HEK293 (cell line): ENCODE results near the gene RBM19.

Experiments used
- CTCF ChIA-PET: fragments of 350-600 bp; formaldehyde crosslinking; extraction: SDS; loops from one replicate; lab custom pipeline; 2021; ENCODE audit warnings: antibody characterized with exemption; lab: Yijun Ruan, JAX
- POLR2A ChIA-PET: fragments of 300-600 bp; formaldehyde crosslinking; extraction: SDS; loops from one replicate; lab custom pipeline; 2020; ENCODE audit warnings: antibody characterized with exemption, inconsistent platforms; lab: Yijun Ruan, JAX
- H3K27ac ChIP-seq: fragments of 200-500 bp; sonication (Bioruptor generic); 2 replicates; pipeline ENCODE4 v1.5.1; 2014; ENCODE audit warnings: low read depth, low read length, control low read depth, inconsistent platforms; ENCODE audit errors: extremely low read depth
- H3K36me3 ChIP-seq, 2 experiments: fragments of 200-500 bp in 1 of 2; sonication (Bioruptor generic) in 1 of 2; 1 replicate in 1 of 2; 2 replicates in 1 of 2; pipeline ENCODE4 v1.5.1; 2014 to 2017; ENCODE audit warnings: inconsistent platforms in 2 of 2, low read length in 2 of 2; ENCODE audit not compliant: control insufficient read depth in 2 of 2, insufficient read depth in 1 of 2
- H3K4me1 ChIP-seq: fragments of 200-500 bp; sonication (Bioruptor generic); 2 replicates; pipeline ENCODE4 v1.5.1; 2014; ENCODE audit warnings: mild to moderate bottlenecking, low read length, inconsistent platforms; ENCODE audit not compliant: control insufficient read depth, insufficient read depth
- H3K4me3 ChIP-seq: 2 replicates; pipeline ENCODE4 v1.5.1; 2011; ENCODE audit warnings: low read depth, mild to moderate bottlenecking, control low read depth, low read length, moderate library complexity
- H3K9me3 ChIP-seq: fragments of 200-500 bp; sonication (Bioruptor generic); 2 replicates; pipeline ENCODE4 v1.5.1; 2014; ENCODE audit warnings: low read depth, low read length, inconsistent platforms; ENCODE audit not compliant: control insufficient read depth, insufficient read depth
- FEZF1 ChIP-seq: fragments of 450-650 bp; formaldehyde crosslinking; IDR thresholded peaks from 2 replicates; pipeline ENCODE4 v1.5.1; 2016; ENCODE audit warnings: missing biosample characterization, missing genetic modification characterization
- GLIS1 ChIP-seq: fragments of 450-650 bp; formaldehyde crosslinking; IDR thresholded peaks from 2 replicates; pipeline ENCODE4 v1.5.1; 2016; ENCODE audit warnings: missing biosample characterization, missing genetic modification characterization
- HOXC10 ChIP-seq: sonication (generic); formaldehyde crosslinking; IDR thresholded peaks from 2 replicates; pipeline ENCODE4 v1.8.1; 2023; ENCODE audit warnings: mild to moderate bottlenecking, missing genetic modification reagents
- KLF9 ChIP-seq: fragments of 450-650 bp; formaldehyde crosslinking; IDR thresholded peaks from 2 replicates; pipeline ENCODE4 v1.5.1; 2016; ENCODE audit warnings: missing biosample characterization, missing genetic modification characterization, low read depth
- PRDM1 ChIP-seq: fragments of 450-650 bp; formaldehyde crosslinking; IDR thresholded peaks from 2 replicates; pipeline ENCODE4; 2016; ENCODE audit warnings: missing biosample characterization, missing genetic modification characterization
- SETDB1 ChIP-seq: IDR thresholded peaks from one replicate; pipeline ENCODE4 v1.6.1; 2017; ENCODE audit warnings: mild to moderate bottlenecking, low read length, moderate library complexity, mixed read lengths; ENCODE audit not compliant: insufficient read length
- SP2 ChIP-seq: fragments of 450-650 bp; formaldehyde crosslinking; IDR thresholded peaks from 2 replicates; pipeline ENCODE4 v1.5.1; 2016; ENCODE audit warnings: missing biosample characterization, missing genetic modification characterization
- ZNF112 ChIP-seq: fragments of 450-650 bp; formaldehyde crosslinking; IDR thresholded peaks from 2 replicates; pipeline ENCODE4 v1.5.0; 2017; ENCODE audit warnings: missing biosample characterization, missing genetic modification characterization
- ZNF157 ChIP-seq: fragments of 450-650 bp; formaldehyde crosslinking; IDR thresholded peaks from 2 replicates; pipeline ENCODE4 v1.5.1; 2016; ENCODE audit warnings: missing biosample characterization, missing genetic modification characterization
- ZNF169 ChIP-seq: fragments of 450-650 bp; formaldehyde crosslinking; IDR thresholded peaks from 2 replicates; pipeline ENCODE4 v1.5.1; 2016; ENCODE audit warnings: missing biosample characterization, missing genetic modification characterization
- ZNF302 ChIP-seq: fragments of 450-650 bp; formaldehyde crosslinking; IDR thresholded peaks from 2 replicates; pipeline ENCODE4 v1.5.1; 2016; ENCODE audit warnings: missing biosample characterization, missing genetic modification characterization, low read depth
- ZNF394 ChIP-seq: fragments of 450-650 bp; formaldehyde crosslinking; IDR thresholded peaks from 2 replicates; pipeline ENCODE4 v1.5.1; 2016; ENCODE audit warnings: missing biosample characterization, missing genetic modification characterization, mild to moderate bottlenecking, moderate library complexity, borderline replicate concordance
- ZNF416 ChIP-seq: fragments of 450-650 bp; formaldehyde crosslinking; IDR thresholded peaks from 2 replicates; pipeline ENCODE4 v1.5.1; 2016; ENCODE audit warnings: missing biosample characterization, missing genetic modification characterization
- ZNF521 ChIP-seq: fragments of 450-650 bp; formaldehyde crosslinking; IDR thresholded peaks from 2 replicates; pipeline ENCODE4 v1.5.1; 2017; ENCODE audit warnings: missing biosample characterization, mild to moderate bottlenecking, missing genetic modification characterization
- ZNF549 ChIP-seq: fragments of 450-650 bp; IDR thresholded peaks from 2 replicates; pipeline ENCODE4 v1.5.1; 2018; ENCODE audit warnings: missing biosample characterization, missing genetic modification characterization, mild to moderate bottlenecking, inconsistent platforms, moderate library complexity
- ZNF560 ChIP-seq: fragments of 450-650 bp; formaldehyde crosslinking; IDR thresholded peaks from 2 replicates; pipeline ENCODE4 v1.5.1; 2017; ENCODE audit warnings: missing biosample characterization, missing genetic modification characterization, borderline replicate concordance
- ZNF621 ChIP-seq: fragments of 450-650 bp; formaldehyde crosslinking; IDR thresholded peaks from 2 replicates; pipeline ENCODE4 v1.5.1; 2017; ENCODE audit warnings: missing biosample characterization, missing genetic modification characterization
- ZNF629 ChIP-seq: fragments of 450-650 bp; formaldehyde crosslinking; IDR thresholded peaks from 2 replicates; pipeline ENCODE4 v1.5.1; 2017; ENCODE audit warnings: missing biosample characterization, missing genetic modification characterization
- ZNF76 ChIP-seq: fragments of 450-650 bp; formaldehyde crosslinking; IDR thresholded peaks from 2 replicates; pipeline ENCODE4; 2016; ENCODE audit warnings: low read depth, missing biosample characterization, missing genetic modification characterization, borderline replicate concordance
- ZNF791 ChIP-seq: fragments of 450-650 bp; formaldehyde crosslinking; IDR thresholded peaks from 2 replicates; pipeline ENCODE4 v1.5.1; 2016; ENCODE audit warnings: missing biosample characterization, missing genetic modification characterization
- ZSCAN23 ChIP-seq: fragments of 450-650 bp; formaldehyde crosslinking; IDR thresholded peaks from 2 replicates; pipeline ENCODE4 v1.5.1; 2016; ENCODE audit warnings: missing biosample characterization, missing genetic modification characterization
- TF ChIP-seq, protein P1 (sequence below): fragments of 450-650 bp; formaldehyde crosslinking; IDR thresholded peaks from 2 replicates; pipeline ENCODE4 v1.5.1; 2017; ENCODE audit warnings: missing biosample characterization, missing genetic modification characterization
- TF ChIP-seq, protein P2 (sequence below): fragments of 450-650 bp; formaldehyde crosslinking; IDR thresholded peaks from 2 replicates; pipeline ENCODE4 v1.5.1; 2016; ENCODE audit warnings: missing biosample characterization, missing genetic modification characterization, borderline replicate concordance
- TF ChIP-seq, protein P3 (sequence below): fragments of 450-650 bp; formaldehyde crosslinking; IDR thresholded peaks from 2 replicates; pipeline ENCODE4 v1.5.1; 2017; ENCODE audit warnings: missing biosample characterization, missing genetic modification characterization
- TF ChIP-seq, protein P4 (sequence below): fragments of 450-650 bp; formaldehyde crosslinking; IDR thresholded peaks from 2 replicates; pipeline ENCODE4 v1.5.1; 2016; ENCODE audit warnings: missing biosample characterization, missing genetic modification characterization

Gene RBM19

DNA sequence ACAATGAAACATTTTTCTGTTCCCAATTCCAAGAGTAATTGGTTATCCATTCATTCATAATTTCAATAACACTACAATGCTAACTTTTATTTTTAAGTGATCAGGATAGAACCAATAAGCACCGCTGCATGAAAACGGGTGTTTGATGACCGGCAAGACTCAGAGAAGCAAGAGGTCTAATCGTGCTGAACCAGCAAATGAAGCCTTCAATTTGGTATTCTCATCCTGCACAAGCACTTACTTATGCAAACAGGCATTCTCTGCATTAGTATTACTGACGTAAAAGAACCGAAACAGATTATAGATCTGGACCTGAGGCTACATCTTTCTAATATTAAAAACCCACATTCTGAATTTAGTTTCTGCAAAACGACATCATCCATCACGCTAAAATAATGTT, 67.7 kb downstream of the RBM19 start:
- H3K4me1 ChIP-seq: no peaks in the 10 kb centered on the region
- POLR2A ChIA-PET: no interaction called here
- H3K9me3 ChIP-seq: no peaks in the 10 kb centered on the region
- CTCF ChIA-PET: no interaction called here
- H3K27ac ChIP-seq: no peak overlapping the region
- TF ChIP-seq HOXC10 (CRISPR knock-in tag) (no peak), ZNF791 (tag by site-specific recombination) (no peak), ZNF157 (tag by site-specific recombination) (no peak), KLF9 (no peak), ZNF560 (tag by site-specific recombination) (no peak), ZNF394 (tag by site-specific recombination) (no peak), GLIS1 (tag by site-specific recombination) (no peak)
- TF ChIP-seq, protein P1, sequence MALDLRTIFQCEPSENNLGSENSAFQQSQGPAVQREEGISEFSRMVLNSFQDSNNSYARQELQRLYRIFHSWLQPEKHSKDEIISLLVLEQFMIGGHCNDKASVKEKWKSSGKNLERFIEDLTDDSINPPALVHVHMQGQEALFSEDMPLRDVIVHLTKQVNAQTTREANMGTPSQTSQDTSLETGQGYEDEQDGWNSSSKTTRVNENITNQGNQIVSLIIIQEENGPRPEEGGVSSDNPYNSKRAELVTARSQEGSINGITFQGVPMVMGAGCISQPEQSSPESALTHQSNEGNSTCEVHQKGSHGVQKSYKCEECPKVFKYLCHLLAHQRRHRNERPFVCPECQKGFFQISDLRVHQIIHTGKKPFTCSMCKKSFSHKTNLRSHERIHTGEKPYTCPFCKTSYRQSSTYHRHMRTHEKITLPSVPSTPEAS: no peak
- TF ChIP-seq, protein P2, sequence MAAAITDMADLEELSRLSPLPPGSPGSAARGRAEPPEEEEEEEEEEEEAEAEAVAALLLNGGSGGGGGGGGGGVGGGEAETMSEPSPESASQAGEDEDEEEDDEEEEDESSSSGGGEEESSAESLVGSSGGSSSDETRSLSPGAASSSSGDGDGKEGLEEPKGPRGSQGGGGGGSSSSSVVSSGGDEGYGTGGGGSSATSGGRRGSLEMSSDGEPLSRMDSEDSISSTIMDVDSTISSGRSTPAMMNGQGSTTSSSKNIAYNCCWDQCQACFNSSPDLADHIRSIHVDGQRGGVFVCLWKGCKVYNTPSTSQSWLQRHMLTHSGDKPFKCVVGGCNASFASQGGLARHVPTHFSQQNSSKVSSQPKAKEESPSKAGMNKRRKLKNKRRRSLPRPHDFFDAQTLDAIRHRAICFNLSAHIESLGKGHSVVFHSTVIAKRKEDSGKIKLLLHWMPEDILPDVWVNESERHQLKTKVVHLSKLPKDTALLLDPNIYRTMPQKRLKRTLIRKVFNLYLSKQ (tag by site-specific recombination): no peak
- TF ChIP-seq, protein P3, sequence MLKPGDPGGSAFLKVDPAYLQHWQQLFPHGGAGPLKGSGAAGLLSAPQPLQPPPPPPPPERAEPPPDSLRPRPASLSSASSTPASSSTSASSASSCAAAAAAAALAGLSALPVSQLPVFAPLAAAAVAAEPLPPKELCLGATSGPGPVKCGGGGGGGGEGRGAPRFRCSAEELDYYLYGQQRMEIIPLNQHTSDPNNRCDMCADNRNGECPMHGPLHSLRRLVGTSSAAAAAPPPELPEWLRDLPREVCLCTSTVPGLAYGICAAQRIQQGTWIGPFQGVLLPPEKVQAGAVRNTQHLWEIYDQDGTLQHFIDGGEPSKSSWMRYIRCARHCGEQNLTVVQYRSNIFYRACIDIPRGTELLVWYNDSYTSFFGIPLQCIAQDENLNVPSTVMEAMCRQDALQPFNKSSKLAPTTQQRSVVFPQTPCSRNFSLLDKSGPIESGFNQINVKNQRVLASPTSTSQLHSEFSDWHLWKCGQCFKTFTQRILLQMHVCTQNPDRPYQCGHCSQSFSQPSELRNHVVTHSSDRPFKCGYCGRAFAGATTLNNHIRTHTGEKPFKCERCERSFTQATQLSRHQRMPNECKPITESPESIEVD (tag by site-specific recombination): no peak
- peaks cover 0 to 5% of the 10 kb centered on the region in 2 experiments; a peak in 1 of 3 replicates for H3K36me3 ChIP-seq
- no peak overlapping the region for H3K4me3 ChIP-seq

DNA sequence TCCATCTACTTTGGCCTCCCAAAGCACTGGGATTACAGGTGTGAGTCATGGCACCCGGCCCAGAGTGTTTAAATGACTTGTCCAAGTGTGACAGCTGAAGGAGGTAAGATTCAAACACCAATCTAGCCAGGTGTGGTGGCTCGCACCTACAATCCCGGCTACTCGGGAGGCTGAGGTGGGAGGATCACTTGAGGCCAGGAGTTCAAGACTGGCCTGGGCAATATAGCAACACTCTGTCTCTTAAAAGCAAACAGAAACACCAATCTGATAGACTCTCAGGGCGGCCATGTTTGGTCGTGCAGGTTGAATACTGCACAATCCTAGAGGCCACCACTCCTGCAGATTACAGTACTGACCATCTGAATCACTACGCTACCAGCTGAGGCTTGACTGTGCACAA, 68.7 kb downstream of the RBM19 start:
- H3K36me3 ChIP-seq: no peaks in the 10 kb centered on the region
- TF ChIP-seq SETDB1 (no peak), ZNF302 (tag by site-specific recombination) (no peak), ZNF169 (no peak), ZNF112 (tag by site-specific recombination) (no peak), ZNF621 (no peak), ZNF521 (tag by site-specific recombination) (no peak), PRDM1 (tag by site-specific recombination) (no peak), FEZF1 (tag by site-specific recombination) (no peak), ZSCAN23 (tag by site-specific recombination) (no peak), ZNF549 (tag by site-specific recombination) (no peak), ZNF629 (tag by site-specific recombination) (no peak), SP2 (no peak), ZNF416 (tag by site-specific recombination) (no peak), ZNF76 (tag by site-specific recombination) (no peak)
- TF ChIP-seq, protein P4, sequence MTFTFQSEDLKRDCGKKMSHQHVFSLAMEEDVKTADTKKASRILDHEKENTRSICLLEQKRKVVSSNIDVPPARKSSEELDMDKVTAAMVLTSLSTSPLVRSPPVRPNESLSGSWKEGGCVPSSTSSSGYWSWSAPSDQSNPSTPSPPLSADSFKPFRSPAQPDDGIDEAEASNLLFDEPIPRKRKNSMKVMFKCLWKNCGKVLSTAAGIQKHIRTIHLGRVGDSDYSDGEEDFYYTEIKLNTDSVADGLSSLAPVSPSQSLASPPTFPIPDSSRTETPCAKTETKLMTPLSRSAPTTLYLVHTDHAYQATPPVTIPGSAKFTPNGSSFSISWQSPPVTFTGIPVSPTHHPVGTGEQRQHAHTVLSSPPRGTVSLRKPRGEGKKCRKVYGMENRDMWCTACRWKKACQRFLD (tag by site-specific recombination): no peak
- H3K4me3 ChIP-seq: no peak overlapping the region
- no peak overlapping the region for H3K27ac ChIP-seq
- CTCF ChIA-PET: no interaction called here
- no peaks in the 10 kb centered on the region for H3K9me3 ChIP-seq
- POLR2A ChIA-PET: no interaction called here
- no peaks in the 10 kb centered on the region for H3K4me1 ChIP-seq
